Lower leg skin (tissue), 3 donors: ENCODE data around the gene MAN2A1.

ENCODE experiments used
- POLR2A ChIP-seq, 2 donors: fragments of 450-650 bp; IDR thresholded peaks; one replicate each; pipeline ENCODE4 v1.6.1; 2016 to 2017; ENCODE audit warnings: antibody characterized with exemption in 2 of 2, mild to moderate bottlenecking in 1 of 2, moderate library complexity in 1 of 2
- TF ChIP-seq, protein P1 (sequence below), 3 donors: fragments of 450-650 bp; IDR thresholded peaks; one replicate each; pipeline ENCODE4 v1.5.1; 2016; ENCODE audit warnings: antibody characterized with exemption in 3 of 3, mild to moderate bottlenecking in 3 of 3, moderate library complexity in 2 of 3

DNA sequence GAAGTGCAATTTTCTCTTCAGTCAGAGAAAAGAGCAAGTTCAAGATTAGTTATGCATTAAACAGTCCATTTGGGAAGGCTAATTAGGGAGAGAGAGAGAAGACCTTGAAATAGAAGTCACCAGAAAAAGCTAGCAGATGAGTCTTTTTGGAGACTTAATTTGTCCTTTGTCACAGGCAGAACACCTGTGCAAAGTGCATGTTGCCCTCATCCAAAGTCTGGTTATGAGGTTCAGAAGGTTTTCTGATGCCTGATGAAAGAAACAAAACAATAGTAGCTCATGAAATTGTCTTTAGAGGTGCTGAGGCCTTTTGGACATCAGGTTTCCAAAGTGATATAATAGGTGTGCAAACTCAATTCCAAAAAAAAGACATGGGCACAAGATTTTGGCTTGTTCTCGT lies 199.3 kb downstream of the MAN2A1 start:
- TF ChIP-seq, protein P1, sequence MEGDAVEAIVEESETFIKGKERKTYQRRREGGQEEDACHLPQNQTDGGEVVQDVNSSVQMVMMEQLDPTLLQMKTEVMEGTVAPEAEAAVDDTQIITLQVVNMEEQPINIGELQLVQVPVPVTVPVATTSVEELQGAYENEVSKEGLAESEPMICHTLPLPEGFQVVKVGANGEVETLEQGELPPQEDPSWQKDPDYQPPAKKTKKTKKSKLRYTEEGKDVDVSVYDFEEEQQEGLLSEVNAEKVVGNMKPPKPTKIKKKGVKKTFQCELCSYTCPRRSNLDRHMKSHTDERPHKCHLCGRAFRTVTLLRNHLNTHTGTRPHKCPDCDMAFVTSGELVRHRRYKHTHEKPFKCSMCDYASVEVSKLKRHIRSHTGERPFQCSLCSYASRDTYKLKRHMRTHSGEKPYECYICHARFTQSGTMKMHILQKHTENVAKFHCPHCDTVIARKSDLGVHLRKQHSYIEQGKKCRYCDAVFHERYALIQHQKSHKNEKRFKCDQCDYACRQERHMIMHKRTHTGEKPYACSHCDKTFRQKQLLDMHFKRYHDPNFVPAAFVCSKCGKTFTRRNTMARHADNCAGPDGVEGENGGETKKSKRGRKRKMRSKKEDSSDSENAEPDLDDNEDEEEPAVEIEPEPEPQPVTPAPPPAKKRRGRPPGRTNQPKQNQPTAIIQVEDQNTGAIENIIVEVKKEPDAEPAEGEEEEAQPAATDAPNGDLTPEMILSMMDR (IDR thresholded peaks at IDR 0.05) = no peak
- TF ChIP-seq POLR2A (IDR thresholded peaks at IDR 0.05) = no peak
